ENCODE measurements around the gene CCDC57. TPM values are rescaled to one million over a fixed set of nuclear protein-coding genes. Genes with fewer than 3 reads are reported as not detected.

CCDC57 gene
- total and polyA plus RNA-seq, 2 of the 8 experiments (the other 6 are each of a cell fraction or from before 2014, with no cell fraction given): 8.4 to 12.9 TPM

DNA sequence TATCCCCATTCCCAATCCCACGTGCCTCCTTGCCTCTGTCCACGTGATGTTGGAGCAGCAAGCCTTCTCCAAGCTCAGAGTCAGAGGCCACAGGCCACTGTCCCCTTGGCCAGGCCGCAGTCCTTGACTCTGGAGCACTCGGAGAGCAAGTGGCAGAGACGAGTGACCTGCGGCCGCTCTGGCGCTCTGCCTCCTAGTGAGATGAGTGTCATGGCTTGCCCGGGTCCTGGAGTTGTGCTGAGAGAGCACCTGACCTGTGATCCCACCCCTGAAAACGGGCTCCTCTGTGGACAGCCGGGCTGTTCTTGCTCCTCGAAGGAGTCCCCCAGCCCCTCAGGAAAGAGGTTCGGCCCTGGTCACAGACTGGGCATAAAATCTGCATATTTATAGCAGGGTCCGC, 104.6 kb downstream of the CCDC57 start:
- no peaks in the 10 kb centered on the region for H3K79me1 ChIP-seq (ENCODE audit: low read depth, low read length)
- no peaks in the 10 kb centered on the region for H3K79me2 ChIP-seq (ENCODE audit: control insufficient read depth in 1 of 2, insufficient read depth in 2 of 2, low read length in 2 of 2)
- H3K23ac ChIP-seq (ENCODE audit: insufficient read length): no peak overlapping the region
- ChIA-PET CTCF (ENCODE audit: partially characterized antibody) (interaction anchor here (1.1 to 3.5 kb wide), 9 partner anchors 10 to 101 kb away, joined by 3 to 12 read pairs (median 4); no protein-coding TSS in a partner anchor), POLR2A (ENCODE audit: partially characterized antibody) (interaction anchor here (0.9 to 2.6 kb wide), 6 partner anchors 9 to 145 kb away, joined by 3 to 14 read pairs (median 6); partner anchors contain the start of gene FASN)
- no peak overlapping the region for H3K14ac ChIP-seq (ENCODE audit: insufficient read length)
- peaks cover 0 to 33% (median 28%) of the 10 kb centered on the region in 4 experiments; a peak in 6 of 7 replicates for H3K4me1 ChIP-seq (replicated peaks in 1 of 4; ENCODE audit: control insufficient read depth in 3 of 4, insufficient read depth in 4 of 4, low read length in 3 of 4)
- no peak overlapping the region for H3K4ac ChIP-seq (replicated peaks; ENCODE audit: insufficient read length, low read depth, low read length)
- no peak overlapping the region for H2BK20ac ChIP-seq (ENCODE audit: low read length)
- H2AK5ac ChIP-seq (ENCODE audit: low read depth, low read length): no peak overlapping the region
- H3K27ac ChIP-seq (ENCODE audit: low read depth, low read length): no peak overlapping the region
- no peak overlapping the region for H2BK120ac ChIP-seq (replicated peaks; ENCODE audit: low read depth, low read length)
- no peak overlapping the region for H2BK15ac ChIP-seq (ENCODE audit: low read length)
- no peak for FAIRE-seq
- H4K20me1 ChIP-seq (replicated peaks in 1 of 2; ENCODE audit: control insufficient read depth in 1 of 2, insufficient read depth in 2 of 2, low read length in 2 of 2): peaks cover 0 to 2% of the 10 kb centered on the region in 2 experiments
- H3K9me3 ChIP-seq (ENCODE audit: insufficient read depth in 2 of 2, low read depth in 1 of 2, low read length in 1 of 2): no peaks in the 10 kb centered on the region
- H3K18ac ChIP-seq (ENCODE audit: extremely low read depth, low read length): peak overlapping the region; percentile 48; the same call in 1 of the 2 replicates
- no peak overlapping the region for H4K8ac ChIP-seq (ENCODE audit: extremely low read depth, insufficient read depth, low read length)
- H3K4me2 ChIP-seq (ENCODE audit: insufficient read depth in 1 of 2, low read depth in 2 of 2, low read length in 2 of 2): no peak overlapping the region
- H4K5ac ChIP-seq (ENCODE audit: insufficient read length, low read depth, low read length): no peak overlapping the region
- 0 out of 2 replicates have a peak overlapping the region, but pooled peaks have one; percentile 17 for H2BK12ac ChIP-seq (ENCODE audit: low read depth, low read length)
- no peak overlapping the region for H3K9ac ChIP-seq (replicated peaks in 1 of 4; ENCODE audit: extremely low read depth in 1 of 4, low read depth in 3 of 4, low read length in 3 of 4)
- peaks cover 0 to 4% (median 0%) of the 10 kb centered on the region in 4 experiments; a peak in 1 of 7 replicates for H3K27me3 ChIP-seq (replicated peaks in 1 of 4; ENCODE audit: control insufficient read depth in 3 of 4, extremely low read depth in 1 of 4, insufficient read depth in 3 of 4, low read length in 3 of 4)
- no peak overlapping the region for H3K4me3 ChIP-seq (ENCODE audit: extremely low read depth in 1 of 4, insufficient read depth in 2 of 4, low read depth in 3 of 4, low read length in 4 of 4)
- H3K56ac ChIP-seq (replicated peaks; ENCODE audit: insufficient read length, low read depth, low read length): no peak overlapping the region
- no peak overlapping the region for H4K91ac ChIP-seq (replicated peaks; ENCODE audit: insufficient read length, low read length)
- no peaks in the 10 kb centered on the region for H3K36me3 ChIP-seq (ENCODE audit: control insufficient read depth in 2 of 4, insufficient read depth in 4 of 4, low read length in 3 of 4)
- no peak overlapping the region for H2AFZ ChIP-seq (ENCODE audit: low read length)
- H3K23me2 ChIP-seq (ENCODE audit: low read depth, low read length): no peaks in the 10 kb centered on the region
- no peak for DNase-seq (ENCODE audit: low read depth in 1 of 2, low spot score in 2 of 2)
- 90% methylated on average over 14 of the region's 14 CpGs; no CpG with 5 or more reads in 1 of the 2 experiments for WGBS, 2 experiments (ENCODE audit: extremely low coverage in 1 of 2, insufficient coverage in 1 of 2, insufficient read length in 1 of 2, insufficient replicate concordance in 2 of 2, low coverage in 1 of 2, low lambda C conversion rate in 2 of 2, missing lambda C conversion rate in 1 of 2)
- no peak overlapping the region for H2BK5ac ChIP-seq (ENCODE audit: low read depth, low read length)
- TF ChIP-seq KDM5A (IDR thresholded peaks at IDR 0.05; ENCODE audit: low read length) (no peak), KDM4A (IDR thresholded peaks at IDR 0.05; ENCODE audit: low read depth, low read length, severe bottlenecking) (no peak), RNF2 (IDR thresholded peaks at IDR 0.05; ENCODE audit: borderline replicate concordance, low read depth, low read length, missing control alignments, poor library complexity, severe bottlenecking) (no peak), RBBP5 (IDR thresholded peaks at IDR 0.05; ENCODE audit: borderline replicate concordance, low read depth, low read length) (no peak), RFX5 (IDR thresholded peaks at IDR 0.05; ENCODE audit: borderline replicate concordance, low read depth, low read length) (no peak), CBX5 (IDR thresholded peaks at IDR 0.05; ENCODE audit: low read depth, low read length) (no peak), JUN (IDR thresholded peaks at IDR 0.05; ENCODE audit: low read depth, low read length) (no peak), TBP (IDR thresholded peaks at IDR 0.05; ENCODE audit: low read depth, low read length) (no peak), ASH2L (IDR thresholded peaks at IDR 0.05; ENCODE audit: low read length) (no peak), CREB1 (IDR thresholded peaks at IDR 0.05) (no peak), CTBP2 (IDR thresholded peaks at IDR 0.05; ENCODE audit: borderline replicate concordance, insufficient read depth, insufficient read length, low read length) (no peak), POLR2AphosphoS5 (IDR thresholded peaks at IDR 0.05; ENCODE audit: low read depth, low read length) (no peak), POU5F1 (IDR thresholded peaks at IDR 0.05; ENCODE audit: low read depth, low read length) (no peak), YY1 (IDR thresholded peaks at IDR 0.05; ENCODE audit: low read depth, low read length) (no peak)
